Retina (tissue), 1 donor: Measurements from ENCODE around the gene GYS2.

Source experiments
- DNase-seq: peaks from one replicate; pipeline ENCODE4 v3.0.0-alpha.2; 2016

GYS2 gene

DNA sequence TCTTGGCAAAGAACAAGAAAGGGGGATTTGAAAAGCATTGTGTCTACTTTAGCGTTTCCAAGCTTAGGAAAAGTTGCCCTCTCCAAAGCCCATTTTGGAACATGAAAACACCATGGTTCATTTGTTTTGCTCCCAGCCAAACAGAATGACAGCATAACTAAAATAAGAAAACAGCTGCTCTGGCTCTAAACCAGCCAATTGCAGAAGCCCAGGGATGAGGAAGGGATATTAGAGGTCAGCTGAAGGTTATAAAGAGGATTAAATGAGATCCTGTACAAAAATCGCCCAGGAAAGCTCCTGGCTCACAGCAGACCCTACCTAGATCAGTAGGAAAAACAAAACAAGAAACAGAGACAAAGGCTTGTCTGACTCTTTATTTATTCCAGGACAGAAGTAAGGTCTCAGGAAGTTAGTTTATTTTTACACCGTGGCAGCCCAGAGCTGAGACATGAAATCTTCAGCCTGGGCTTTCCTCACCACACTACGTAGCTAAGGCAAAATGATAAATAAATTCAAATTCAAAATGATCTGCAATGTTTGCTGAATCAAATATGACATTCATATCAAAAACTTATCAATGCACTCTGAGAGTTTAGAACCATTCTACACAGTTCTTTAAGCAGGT lies 52.7 kb downstream of the GYS2 start:
- DNase-seq, result no peak

DNA sequence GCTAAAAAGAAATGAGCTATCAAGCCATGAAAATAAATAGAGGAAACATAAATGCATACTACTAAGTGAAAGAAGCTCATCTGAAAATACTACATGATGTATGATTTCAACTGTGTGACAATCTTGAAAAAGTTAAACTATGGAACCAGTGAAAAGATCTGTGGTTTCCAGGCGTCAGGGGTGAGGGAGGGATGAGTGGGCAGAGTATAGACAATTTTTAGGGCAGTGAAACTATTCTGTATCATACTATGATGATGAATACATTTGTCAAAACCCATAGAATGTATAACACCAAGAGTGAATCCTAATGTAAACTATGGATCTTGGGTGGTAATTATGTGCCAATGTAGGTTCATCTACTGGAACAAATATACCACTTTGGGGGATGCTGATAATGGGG lies 57.2 kb downstream of the GYS2 start:
- DNase-seq, result no peak

DNA sequence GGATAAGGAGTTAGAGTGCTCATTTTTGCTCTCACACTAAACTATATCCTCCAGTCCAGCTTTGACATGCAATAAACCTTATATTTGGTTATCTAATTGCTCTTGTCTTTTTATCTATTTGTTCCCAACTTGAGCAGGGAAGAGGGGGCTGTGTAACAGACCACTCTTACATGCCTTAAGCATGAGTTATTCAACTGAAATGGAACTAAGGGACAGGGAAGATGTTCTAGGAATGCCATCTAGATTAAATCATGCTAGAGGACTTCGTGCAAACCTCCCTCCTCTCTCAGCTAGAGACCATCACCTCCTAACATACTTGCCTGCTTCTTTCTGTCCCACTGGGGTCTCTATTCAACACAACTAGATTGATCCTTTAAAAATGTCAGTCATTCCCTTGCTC lies 57.9 kb downstream of the GYS2 start:
- no peak for DNase-seq

DNA sequence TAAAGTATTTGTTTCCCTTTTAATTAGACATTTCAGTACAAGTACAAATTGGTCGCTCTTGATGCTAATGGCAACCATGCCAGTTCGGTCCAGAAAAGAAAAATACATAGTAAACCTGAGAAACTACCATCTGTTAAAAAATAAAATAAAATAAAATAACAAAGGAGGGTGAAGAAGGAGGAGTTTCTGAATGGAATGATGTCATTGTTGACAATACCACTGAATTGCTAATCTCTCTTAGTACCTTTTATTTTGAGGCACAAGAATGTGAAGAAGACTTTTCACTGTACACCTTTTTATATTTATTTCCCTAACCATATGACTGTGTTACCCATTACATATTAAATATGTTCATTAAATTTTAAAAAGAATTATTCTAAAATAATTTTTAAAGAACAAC lies 59.1 kb downstream of the GYS2 start:
- no peak for DNase-seq

DNA sequence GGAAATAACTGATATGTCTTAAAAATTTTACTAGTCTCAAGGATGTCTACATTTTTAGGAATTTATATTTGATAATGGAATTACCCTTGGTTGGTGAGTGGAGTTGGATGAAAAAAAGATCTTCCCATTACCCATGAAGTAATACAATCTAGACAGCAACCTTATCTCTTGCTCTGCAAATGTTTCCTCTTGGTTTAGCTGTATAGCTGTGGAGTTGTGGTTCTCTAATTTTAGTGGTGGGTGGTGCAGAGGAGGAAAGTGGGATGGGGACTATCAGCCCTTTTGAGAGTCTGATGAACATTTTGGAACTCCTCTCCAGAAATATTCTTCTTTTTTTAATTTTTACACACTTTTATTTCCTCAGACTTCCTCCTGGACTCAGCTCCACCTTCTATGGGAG lies 61.5 kb downstream of the GYS2 start:
- no peak for DNase-seq

DNA sequence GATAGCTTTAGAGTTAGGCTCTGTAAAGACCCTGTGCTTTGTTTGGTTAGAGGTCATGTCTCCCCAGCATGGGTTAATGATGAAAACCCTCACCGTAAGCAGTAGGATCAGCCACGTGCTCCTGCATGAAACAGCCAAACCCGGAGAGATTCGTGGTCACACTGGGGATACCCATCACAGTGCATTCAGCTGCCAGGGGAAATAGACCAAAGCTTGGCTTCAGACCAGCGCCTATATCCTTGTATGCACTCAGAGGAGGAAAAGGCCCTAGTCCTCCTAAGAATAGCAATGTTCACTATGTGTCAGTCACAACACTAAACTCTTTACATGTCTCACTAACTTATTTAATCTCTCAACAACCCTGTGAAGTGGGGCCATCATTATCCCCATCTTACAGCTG lies 62.2 kb downstream of the GYS2 start:
- no peak for DNase-seq

DNA sequence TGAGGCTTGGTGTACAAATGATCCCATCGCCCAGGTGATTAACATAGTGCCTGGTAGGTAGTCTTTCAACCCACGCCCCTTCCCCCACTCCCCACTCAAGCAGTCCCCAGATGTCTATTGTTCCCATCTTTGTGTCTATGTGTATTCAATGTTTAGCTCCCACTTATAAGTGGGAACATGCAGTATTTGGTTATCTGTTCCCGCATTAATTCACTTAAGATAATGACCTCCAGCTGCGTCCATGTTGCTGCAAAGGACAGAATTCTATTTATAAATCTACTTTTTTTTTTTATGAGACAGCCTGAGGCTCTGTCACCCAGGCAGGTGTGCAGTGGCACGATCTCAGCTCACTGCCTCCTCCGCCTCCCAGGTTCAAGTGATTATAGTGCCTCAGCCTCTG lies 62.9 kb downstream of the GYS2 start:
- no peak for DNase-seq

DNA sequence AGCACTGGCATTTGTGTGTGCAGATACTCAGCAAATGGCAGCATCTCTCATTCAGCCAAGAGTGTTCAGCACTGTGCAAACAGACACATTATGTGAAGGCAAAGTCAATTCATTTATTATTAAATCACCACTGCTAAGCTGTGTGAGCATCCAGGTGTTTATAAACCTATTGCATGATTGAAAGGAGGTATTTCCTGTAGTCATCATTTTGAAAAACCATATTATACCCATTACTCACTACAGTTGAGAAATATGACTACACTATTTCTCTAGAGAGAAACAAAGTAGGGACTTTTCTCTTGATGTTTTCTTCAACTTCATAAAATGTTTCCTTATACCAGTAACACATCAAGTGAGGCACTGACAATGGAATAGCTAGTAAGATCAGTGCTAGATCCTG lies 64.8 kb downstream of the GYS2 start:
- DNase-seq, result no peak

DNA sequence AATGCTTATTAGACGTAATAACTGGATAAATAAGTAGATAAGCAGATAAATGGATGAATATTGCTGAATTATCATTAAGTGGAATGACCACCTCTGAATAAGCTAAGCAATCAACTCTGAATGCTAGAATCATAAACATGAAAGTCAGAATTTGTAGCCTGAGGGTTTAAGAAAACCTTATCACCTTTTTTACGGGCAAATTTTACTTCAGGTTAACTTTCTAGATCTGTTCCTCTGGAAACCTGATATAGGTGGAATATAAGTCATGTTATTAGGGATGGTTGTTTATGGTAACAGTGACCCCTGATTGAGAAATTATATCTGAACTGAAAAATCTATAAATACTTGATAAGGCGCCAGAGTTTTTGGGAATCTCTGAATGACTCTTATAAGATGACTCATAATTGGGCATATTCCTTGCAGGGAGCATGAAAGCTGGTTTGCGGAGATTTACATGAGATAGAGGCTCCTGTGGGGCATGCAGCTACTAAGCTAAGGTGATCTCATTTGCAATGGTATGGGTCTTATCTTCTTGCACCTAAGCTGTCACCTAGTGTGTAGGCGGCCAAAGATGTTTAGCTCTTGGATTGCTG lies 66.5 kb downstream of the GYS2 start:
- no peak for DNase-seq

DNA sequence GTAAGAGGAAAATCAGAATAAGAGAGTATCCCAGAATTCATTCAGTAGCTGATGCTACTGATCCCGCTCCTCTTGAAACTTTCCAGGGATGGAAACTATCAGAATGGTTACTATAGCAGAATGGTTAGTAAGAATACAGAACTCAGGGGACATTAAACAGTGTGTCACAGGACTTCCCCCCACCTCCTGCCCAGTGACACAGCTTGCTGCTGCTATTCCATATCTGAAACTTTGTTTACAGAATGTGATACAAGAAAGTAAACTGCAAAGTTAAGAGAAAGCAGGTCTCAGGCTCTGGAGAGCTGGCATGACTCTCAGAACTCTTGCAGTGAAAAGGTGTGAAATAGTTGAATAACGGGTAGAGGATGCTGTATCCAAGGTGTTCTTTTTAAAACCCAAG lies 75.2 kb downstream of the GYS2 start:
- DNase-seq, result no peak

DNA sequence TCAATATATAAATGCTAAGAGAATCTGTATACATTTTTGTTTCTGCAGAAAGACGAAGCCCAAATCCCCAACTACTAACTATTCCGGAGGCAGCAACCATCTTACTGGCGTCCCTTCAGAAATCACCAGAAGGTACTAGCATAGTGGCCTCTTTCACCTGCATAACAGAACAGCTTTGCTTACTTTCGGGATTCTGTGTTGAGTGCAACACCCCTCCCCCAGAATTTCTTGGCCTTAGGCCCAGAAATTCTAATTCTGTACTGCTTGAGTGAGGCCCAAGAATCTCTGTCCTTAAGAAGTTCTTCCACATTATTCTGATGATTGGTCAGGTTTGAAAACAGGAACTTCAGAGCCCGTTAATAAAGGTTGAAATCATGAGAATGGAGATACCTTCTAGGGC lies 75.7 kb downstream of the GYS2 start:
- DNase-seq, result no peak

DNA sequence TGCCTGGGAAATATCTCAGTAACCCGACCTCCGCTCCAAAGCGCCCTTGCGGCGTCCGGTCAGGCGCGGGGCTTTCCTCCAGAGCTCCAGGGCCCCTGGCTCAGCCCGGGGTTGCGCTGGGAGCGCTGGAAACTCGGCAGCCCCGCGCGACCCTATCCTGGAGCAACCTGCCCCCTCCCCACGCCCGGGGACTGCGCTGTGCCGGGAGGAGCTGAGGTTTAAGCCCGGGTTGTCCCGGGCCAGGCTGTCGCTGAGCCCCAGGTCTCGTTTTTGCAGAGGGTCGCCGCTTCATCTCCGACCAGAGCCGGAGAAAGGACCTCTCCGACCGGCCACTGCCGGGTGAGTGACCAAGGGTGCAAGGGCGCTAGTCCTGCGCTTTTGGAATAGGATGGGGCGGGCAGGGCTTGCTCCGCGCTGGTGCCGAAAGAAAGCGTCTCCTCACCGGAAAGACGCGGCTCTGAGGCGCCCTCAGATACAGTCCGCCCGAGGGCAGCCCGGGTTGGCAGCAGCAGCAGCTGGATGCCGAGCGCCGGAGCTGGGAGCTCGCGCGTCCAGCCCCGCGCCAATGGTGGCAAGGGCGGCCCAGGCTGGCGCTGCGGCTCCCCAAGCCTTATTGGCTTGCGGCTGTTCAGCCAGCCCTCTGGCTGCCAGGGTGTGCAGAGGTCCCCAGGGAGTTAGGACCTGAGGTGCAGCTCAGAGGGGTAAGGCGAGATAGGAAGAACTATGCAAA lies 77.0 kb downstream of the GYS2 start:
- DNase-seq, result peak; percentile 86

DNA sequence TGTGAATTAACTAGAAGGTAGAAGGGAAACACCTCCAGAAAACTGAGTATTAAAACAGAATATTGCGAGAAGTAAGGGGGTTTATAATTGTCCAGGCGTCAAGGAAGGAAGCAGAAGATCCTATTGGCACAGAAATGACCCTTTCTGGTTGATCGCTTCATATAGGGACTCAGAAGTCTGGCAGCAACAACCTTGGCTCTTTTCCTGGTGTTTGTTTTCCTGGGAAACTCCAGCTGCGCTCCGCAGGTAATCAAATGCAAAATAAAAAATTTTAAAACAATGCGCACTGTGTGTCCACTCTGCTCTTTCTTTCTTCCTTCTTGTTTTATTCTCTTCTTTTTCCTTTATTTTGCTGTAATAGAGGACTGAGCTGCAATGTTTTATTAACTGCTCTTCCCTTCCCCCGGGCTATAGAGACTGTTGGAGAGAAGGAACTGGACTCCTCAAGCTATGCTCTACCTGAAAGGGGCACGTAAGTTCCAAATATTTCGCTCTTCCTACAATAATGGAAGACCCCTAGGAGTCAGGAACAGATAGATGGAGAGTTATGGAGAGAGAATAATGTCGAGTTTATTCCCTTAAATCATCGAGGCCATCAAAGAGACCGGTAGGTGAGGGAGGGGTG lies 77.8 kb downstream of the GYS2 start:
- peak; percentile 19 for DNase-seq

DNA sequence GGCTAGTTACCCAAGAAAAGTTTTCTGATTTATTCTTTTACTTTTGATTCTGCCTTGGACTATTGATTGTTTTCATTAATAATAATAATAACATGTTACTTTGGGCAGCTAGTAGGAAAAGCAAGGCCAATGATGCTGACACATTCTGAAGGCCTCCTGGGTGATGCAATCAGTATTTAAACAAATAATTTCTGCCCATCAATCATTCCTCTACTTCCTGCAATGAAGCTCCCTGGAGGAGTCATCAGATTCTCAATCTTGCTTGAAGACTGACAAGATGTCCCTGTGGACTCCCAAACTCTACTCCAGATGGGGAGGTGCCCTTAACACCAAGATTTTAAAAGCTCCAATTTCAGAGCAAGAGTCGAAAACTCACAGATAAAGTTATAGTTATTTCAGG lies 78.6 kb downstream of the GYS2 start, which contains the start of gene SPX:
Gene SPX (plus strand): TSS at position 244 of the 400 bp plus-strand sequence. CDS start 177 bp downstream, outside the sequence.
- no peak for DNase-seq

DNA sequence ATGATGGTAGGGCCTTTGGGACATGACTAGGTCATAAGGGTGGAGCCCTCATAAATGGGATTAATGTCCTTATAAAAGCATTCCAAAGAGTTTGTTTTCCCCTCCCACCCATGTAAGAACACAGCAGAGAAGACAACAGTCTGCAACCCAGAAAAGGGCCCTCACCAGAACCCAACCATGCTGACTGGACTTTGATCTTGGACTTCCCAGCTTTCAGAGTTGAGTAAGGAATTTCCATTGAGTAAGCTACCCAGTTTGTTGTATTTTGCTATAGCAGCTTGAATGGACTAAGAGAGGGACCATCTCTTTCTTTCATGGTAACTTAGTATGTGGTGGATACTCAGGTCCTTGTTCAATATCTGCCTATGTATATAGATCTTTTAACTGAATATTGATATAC lies 81.5 kb downstream of the GYS2 start:
- no peak for DNase-seq

DNA sequence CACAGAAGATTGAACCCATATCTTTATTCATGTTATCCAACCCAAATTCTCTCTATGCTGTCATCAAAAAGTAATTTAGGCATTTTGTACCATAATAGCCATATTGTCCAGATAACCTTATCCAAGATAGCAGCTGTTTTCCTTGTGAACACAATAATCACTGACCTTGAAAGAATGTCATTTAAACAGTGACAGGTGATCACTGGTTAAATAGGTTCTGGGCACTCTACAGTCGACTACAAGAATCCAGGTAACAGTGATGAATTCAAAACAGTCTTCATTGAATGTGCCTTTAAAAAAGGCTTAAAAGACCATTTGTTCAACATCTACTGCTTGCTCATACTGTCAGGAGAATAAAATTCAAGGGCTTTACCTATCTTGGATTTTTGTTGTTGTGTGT lies 83.1 kb downstream of the GYS2 start:
- DNase-seq, result no peak

DNA sequence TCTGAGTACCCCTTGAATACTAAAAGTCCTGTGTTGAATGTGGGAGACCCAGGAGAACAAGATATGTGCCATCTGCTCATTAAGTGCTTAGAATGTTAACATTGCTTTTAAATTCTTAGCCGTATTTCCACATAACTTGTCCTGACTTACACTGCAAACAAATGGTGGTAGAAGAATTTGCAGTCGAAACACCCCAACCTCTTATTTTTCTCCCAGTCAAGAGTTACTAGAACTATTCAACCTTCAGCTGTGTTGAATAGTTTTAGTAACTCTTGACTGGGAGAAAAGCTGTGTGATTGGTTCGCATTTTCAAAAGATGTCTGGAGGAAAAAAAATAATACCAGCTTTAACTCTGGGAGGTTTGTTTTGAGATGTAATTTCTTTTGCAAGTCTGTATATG lies 86.2 kb downstream of the GYS2 start:
- no peak for DNase-seq

DNA sequence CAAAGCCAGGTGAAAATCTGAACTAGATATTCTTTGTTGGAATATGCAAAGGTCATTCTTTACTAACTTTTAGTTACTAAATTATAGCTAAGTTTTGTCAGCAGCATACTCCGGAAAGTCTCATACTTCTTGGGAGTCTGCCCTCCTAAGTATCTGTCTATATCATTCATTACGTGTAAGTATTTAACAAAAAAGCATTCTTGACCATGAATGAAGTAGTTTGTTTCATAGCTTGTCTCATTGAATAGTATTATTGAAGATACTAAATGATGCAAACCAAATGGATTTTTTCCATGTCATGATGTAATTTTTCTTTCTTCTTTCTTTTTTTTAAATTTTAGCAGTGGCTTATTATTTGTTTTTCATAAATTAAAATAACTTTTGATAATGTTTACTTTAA lies 88.4 kb downstream of the GYS2 start:
- DNase-seq, result no peak

DNA sequence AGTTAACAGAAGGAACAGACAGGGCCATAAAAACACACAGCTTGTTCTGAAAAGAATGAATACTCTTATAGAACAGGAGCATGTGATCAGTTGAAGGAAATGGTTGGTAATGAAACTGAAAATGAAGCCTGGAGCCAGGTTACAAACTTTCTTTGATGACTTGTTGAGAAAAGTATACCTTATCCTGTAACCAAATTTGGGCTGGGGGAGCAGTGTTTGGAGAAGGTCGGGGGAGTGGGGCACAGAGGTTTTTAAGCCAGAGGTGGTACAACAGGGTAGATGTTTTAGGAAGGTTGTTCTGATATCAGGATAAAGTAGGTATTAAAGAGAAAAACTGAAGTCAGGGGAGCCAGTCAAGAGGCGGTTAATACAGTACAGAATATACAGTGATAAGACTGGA lies 94.9 kb downstream of the GYS2 start:
- DNase-seq, result no peak

DNA sequence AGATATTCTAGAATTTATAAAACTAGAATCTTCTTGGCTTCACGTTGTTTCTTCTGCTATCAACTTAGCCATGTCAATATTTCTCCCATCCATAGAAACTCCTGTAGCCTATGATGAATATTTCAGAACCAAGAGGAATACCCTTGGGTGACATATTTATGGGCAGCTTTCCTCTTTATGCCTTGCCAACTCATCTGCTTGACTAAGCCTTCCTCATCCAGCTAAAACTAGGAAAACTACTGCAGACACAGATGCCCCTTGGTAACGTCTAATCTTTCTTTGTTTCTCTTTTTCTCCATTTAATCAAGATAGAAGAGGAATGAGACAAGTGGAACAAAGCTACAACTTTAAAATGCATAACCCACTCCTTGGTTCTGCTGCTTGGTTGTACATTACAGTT lies 96.8 kb downstream of the GYS2 start:
- no peak for DNase-seq

DNA sequence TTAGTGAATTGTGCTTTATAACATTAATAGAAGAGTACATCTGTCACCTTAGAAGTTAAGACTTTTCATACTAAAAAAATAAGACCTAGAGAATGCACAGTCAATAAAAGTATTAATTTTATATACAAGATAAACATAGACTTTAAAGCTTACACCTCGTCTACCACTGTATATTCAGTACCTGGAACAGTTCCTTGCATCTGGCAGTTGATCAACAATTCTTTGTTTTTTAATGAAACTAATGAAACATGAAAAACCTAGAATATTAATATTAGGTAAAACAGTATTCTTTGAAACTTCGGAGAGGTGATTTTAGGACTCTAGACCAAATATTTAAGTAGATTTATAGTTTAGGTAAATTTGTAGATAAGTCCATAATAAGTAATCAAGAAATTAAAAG lies 98.8 kb downstream of the GYS2 start:
- no peak for DNase-seq

DNA sequence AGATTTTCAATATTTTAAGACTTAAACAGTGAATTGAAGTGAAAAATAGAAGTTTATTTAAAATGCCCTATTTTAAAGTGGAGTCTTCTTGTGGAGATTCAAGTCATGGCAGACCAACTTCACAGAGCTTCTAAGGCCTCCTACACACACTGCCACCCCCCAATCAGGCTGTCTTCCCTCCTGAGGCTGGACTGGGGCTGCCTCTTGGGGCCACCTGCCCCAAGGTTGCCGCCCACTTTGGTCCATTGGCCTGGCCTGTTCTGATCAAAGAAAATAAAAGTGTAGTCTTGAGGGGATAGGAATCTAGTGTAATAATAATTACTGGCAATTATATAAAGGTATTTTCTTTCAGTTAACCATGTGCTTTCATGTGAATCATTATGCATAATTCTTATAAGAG lies 101.8 kb downstream of the GYS2 start:
- DNase-seq, result peak; percentile 2

DNA sequence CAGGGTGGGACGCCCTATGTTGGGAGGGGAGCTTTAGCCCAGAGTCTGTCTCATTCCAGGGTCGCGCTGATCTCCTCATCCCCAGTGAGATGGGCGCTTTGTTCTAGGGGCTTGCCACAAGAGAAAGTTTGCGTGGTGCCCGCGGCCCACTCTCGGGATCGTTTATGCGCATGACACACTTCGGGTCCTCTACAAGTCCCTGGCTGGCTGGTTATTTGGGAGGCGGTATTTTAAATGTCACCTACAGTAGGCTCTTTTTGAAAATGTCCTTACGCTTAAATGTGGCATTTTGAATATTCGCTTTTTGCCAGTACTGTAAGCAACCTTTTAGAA lies 102.5 kb downstream of the GYS2 start:
- no peak for DNase-seq
